CD1c-positive myeloid dendritic cell (primary cell): ENCODE results near the gene DNAJA2.
"Not testable (repeated sequence)": the region's sequence is repeated elsewhere in the genome, so short reads cannot be mapped to it uniquely, and the experiment has no call there.

Source experiments
- DNase-seq: peaks from one replicate; pipeline ENCODE4 v3.0.0-alpha.2; 2016; ENCODE audit errors: extremely low spot score

The DNAJA2 gene

GRCh38 chr16:46973207-46973995 lies at the start of gene DNAJA2:
Gene DNAJA2, minus strand, starts transcription at chr16:46973674. Its CDS starts 102 bp downstream, at chr16:46973572.
- peak; percentile 98 for DNase-seq

- DNase-seq: no peak
Observed at GRCh38 chr16:47019568-47019967, 46.1 kb upstream of the DNAJA2 start.

GRCh38 chr16:47018223-47018891 lies 44.9 kb upstream of the DNAJA2 start:
- peak; percentile 67 for DNase-seq

- DNase-seq: no peak
Observed at GRCh38 chr16:47017636-47018035, 44.2 kb upstream of the DNAJA2 start.

- peak; percentile 69 for DNase-seq
Observed at GRCh38 chr16:47016700-47017133, 43.2 kb upstream of the DNAJA2 start.

GRCh38 chr16:47013910-47014309 lies 40.4 kb upstream of the DNAJA2 start:
- DNase-seq: no peak

- no peak for DNase-seq
Observed at GRCh38 chr16:47013172-47013571, 39.7 kb upstream of the DNAJA2 start.

GRCh38 chr16:47010812-47011211 lies 37.3 kb upstream of the DNAJA2 start:
- DNase-seq: not testable (repeated sequence)

GRCh38 chr16:47008612-47009011 lies 35.1 kb upstream of the DNAJA2 start:
- DNase-seq: no peak

- no peak for DNase-seq
Observed at GRCh38 chr16:47008174-47008573, 34.7 kb upstream of the DNAJA2 start.

- DNase-seq: no peak
Observed at GRCh38 chr16:47004652-47005051, 31.2 kb upstream of the DNAJA2 start.

GRCh38 chr16:47000066-47000465 lies 26.6 kb upstream of the DNAJA2 start:
- DNase-seq: not testable (repeated sequence)

GRCh38 chr16:46997844-46998243 lies 24.4 kb upstream of the DNAJA2 start:
- DNase-seq: no peak

GRCh38 chr16:46996952-46997458 lies 23.5 kb upstream of the DNAJA2 start:
- DNase-seq: no peak

GRCh38 chr16:46996391-46996790 lies 22.9 kb upstream of the DNAJA2 start:
- no peak for DNase-seq

GRCh38 chr16:46991729-46992704 lies 18.5 kb upstream of the DNAJA2 start:
- DNase-seq: no peak

- no peak for DNase-seq
Observed at GRCh38 chr16:46986896-46987295, 13.4 kb upstream of the DNAJA2 start.

GRCh38 chr16:46986438-46986837 lies 13.0 kb upstream of the DNAJA2 start:
- no peak for DNase-seq

GRCh38 chr16:46982335-46982734 lies 8.9 kb upstream of the DNAJA2 start:
- no peak for DNase-seq

- DNase-seq: no peak
Observed at GRCh38 chr16:46980926-46981325, 7.5 kb upstream of the DNAJA2 start.

GRCh38 chr16:46976550-46976949 lies 3.1 kb upstream of the DNAJA2 start:
- no peak for DNase-seq
